PC-3 (cell line): ENCODE measurements around the gene AUTS2. TPM values are rescaled to one million over a fixed set of nuclear protein-coding genes. Genes with fewer than 3 reads are reported as not detected.

Experiments used
- ATAC-seq: fragments of 200-7000 bp; cut with Tn5 transposase; 2 replicates; pipeline ENCODE4 v1.9.1; 2020; ENCODE audit warnings: mild to moderate bottlenecking, moderate library complexity
- BruUV-seq: library from RNA; stranded (reverse); fragments of 400-500 nt; replicated peaks from 2 replicates; lab custom pipeline; 2021; lab: Mats Ljungman, UMichigan
- CTCF ChIA-PET: fragments of 300-600 bp; sonication (Branson Sonifier 250); formaldehyde crosslinking; loops from one replicate; lab custom pipeline; 2022; ENCODE audit warnings: antibody characterized with exemption; lab: Charles Lee
- POLR2A ChIA-PET: fragments of 300-600 bp; sonication (Branson Sonifier 250); formaldehyde crosslinking; loops from one replicate; lab custom pipeline; 2022; ENCODE audit warnings: antibody characterized with exemption; ENCODE audit not compliant: unreplicated experiment; lab: Charles Lee
- DNase-seq: peaks from one replicate; pipeline ENCODE4 v3.0.0-alpha.2; 2015
- H2AFZ ChIP-seq: fragments of 300-600 bp; sonication (generic); 2 replicates; pipeline ENCODE4 v1.6.0; 2016; ENCODE audit warnings: antibody characterized with exemption, low read length
- H3F3A ChIP-seq: fragments of 300-600 bp; sonication (generic); one replicate; pipeline ENCODE4 v1.6.0; 2017; ENCODE audit warnings: antibody characterized with exemption, low read length, control low read depth, mild to moderate bottlenecking; ENCODE audit not compliant: unreplicated experiment
- H3K27ac ChIP-seq: fragments of 300-600 bp; sonication (generic); 2 replicates; pipeline ENCODE4 v1.5.1; 2016; ENCODE audit warnings: mild to moderate bottlenecking, low read length
- H3K27me3 ChIP-seq: fragments of 300-600 bp; sonication (generic); 2 replicates; pipeline ENCODE4 v1.6.1; 2016; ENCODE audit warnings: low read length, mixed read lengths
- H3K36me3 ChIP-seq: fragments of 300-600 bp; sonication (generic); 2 replicates; pipeline ENCODE4 v1.6.1; 2016; ENCODE audit warnings: low read depth, mixed run types, low read length, mixed read lengths
- H3K4me1 ChIP-seq: fragments of 300-600 bp; sonication (generic); 2 replicates; pipeline ENCODE4 v1.5.1; 2016; ENCODE audit warnings: low read length; ENCODE audit not compliant: insufficient read depth
- H3K4me2 ChIP-seq: fragments of 300-600 bp; sonication (generic); 2 replicates; pipeline ENCODE4 v1.6.0; 2016; ENCODE audit warnings: low read length
- H3K4me3 ChIP-seq: fragments of 300-600 bp; sonication (generic); 2 replicates; pipeline ENCODE4 v1.5.1; 2016; ENCODE audit warnings: mild to moderate bottlenecking, low read length, mixed read lengths
- H3K79me2 ChIP-seq: fragments of 300-600 bp; sonication (generic); 2 replicates; pipeline ENCODE4 v1.6.1; 2017; ENCODE audit warnings: low read length, mixed read lengths
- H3K9ac ChIP-seq: fragments of 300-600 bp; sonication (generic); 2 replicates; pipeline ENCODE4 v1.6.0; 2016; ENCODE audit warnings: mild to moderate bottlenecking, low read length
- H3K9me2 ChIP-seq: fragments of 300-600 bp; sonication (generic); replicated peaks from 2 replicates; pipeline ENCODE4 v1.6.1; 2016; ENCODE audit warnings: mixed run types, low read length, mixed read lengths
- H3K9me3 ChIP-seq: fragments of 300-600 bp; sonication (generic); 2 replicates; pipeline ENCODE4 v1.6.1; 2016; ENCODE audit warnings: low read length, mixed read lengths
- H4K20me1 ChIP-seq: fragments of 300-600 bp; sonication (generic); 2 replicates; pipeline ENCODE4 v1.6.1; 2016; ENCODE audit warnings: low read length, mixed read lengths
- EZH2 ChIP-seq: fragments of 300-600 bp; sonication (generic); IDR thresholded peaks from one replicate; pipeline ENCODE4 v1.6.1; 2017; ENCODE audit warnings: antibody characterized with exemption, mild to moderate bottlenecking, low read length; ENCODE audit not compliant: unreplicated experiment
- EZH2phosphoT487 ChIP-seq: fragments of 300-600 bp; sonication (generic); IDR thresholded peaks from 2 replicates; pipeline ENCODE4 v1.6.1; 2018; ENCODE audit warnings: mild to moderate bottlenecking, antibody characterized with exemption, low read length, borderline replicate concordance
- intact Hi-C: fragments of 100-400 bp; cut with micrococcal nuclease; formaldehyde crosslinking; loops from 2 replicates; pipeline ENCODE4 v1.9.0; 2023
- total RNA-seq: library from RNA; depleted of rRNA; stranded (reverse); fragments of >200 nt; gene quantifications from 2 replicates; pipeline ENCODE4 v1.2.3, GENCODE V29; 2014
- TF ChIP-seq, protein P1 (sequence below): fragments of 300-600 bp; sonication (generic); conservative IDR thresholded peaks from 2 replicates; pipeline ENCODE4 v1.5.1; 2017; ENCODE audit warnings: antibody characterized with exemption, low read depth, mild to moderate bottlenecking, low read length

The AUTS2 gene
- total RNA-seq, 1 experiment from 2014 or later = not detected

DNA sequence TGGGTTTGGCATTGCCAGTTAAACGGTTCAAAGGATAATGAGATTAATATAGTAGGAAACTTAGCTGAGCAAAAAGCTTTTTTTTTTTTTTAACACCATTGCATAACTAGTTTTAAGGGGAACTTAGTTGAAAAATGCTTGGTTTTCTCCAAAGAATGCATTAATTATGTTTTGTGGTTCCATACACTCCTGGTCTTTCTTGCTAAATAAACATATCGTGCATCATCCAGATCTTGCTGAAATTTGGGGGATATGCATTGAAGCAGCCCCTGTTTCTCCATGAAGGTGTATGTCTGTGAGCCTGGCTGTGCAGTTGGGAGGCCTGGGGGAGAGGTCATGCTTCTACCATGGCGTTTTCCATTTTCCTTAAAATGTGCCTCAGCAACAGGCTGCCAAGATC is 975.4 kb downstream of the AUTS2 start:
- POLR2A ChIA-PET = no interaction called here

DNA sequence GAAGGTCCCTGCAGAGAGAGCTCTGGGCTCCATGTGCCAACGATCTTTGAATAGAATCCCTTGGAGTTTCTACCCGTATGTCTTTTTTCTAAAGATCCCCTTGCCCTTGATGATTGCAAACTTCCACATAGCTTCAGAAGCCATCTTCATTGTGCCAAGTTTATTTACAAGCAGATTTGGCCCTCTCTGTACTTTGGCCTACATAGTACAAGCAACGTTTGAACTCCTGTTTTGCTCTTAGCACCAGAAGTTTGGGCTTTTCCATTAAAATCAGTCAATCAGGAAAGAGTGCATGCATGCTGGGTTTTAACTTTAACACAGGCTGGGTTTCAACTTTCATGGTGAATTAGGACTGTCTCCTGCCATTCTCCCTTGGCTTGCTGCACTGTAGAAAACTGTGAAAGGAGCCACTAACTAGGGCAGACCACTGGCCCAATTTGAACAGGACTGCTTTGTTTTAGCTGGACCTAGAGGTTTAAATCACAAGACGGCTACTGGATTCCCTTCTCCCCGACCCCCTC is 976.1 kb downstream of the AUTS2 start:
- no peaks in the 10 kb centered on the region for H3K79me2 ChIP-seq
- ATAC-seq (no peak), DNase-seq (no peak)
- no peak overlapping the region for H3K27ac ChIP-seq
- H4K20me1 ChIP-seq = no peaks in the 10 kb centered on the region
- TF ChIP-seq, protein P1, sequence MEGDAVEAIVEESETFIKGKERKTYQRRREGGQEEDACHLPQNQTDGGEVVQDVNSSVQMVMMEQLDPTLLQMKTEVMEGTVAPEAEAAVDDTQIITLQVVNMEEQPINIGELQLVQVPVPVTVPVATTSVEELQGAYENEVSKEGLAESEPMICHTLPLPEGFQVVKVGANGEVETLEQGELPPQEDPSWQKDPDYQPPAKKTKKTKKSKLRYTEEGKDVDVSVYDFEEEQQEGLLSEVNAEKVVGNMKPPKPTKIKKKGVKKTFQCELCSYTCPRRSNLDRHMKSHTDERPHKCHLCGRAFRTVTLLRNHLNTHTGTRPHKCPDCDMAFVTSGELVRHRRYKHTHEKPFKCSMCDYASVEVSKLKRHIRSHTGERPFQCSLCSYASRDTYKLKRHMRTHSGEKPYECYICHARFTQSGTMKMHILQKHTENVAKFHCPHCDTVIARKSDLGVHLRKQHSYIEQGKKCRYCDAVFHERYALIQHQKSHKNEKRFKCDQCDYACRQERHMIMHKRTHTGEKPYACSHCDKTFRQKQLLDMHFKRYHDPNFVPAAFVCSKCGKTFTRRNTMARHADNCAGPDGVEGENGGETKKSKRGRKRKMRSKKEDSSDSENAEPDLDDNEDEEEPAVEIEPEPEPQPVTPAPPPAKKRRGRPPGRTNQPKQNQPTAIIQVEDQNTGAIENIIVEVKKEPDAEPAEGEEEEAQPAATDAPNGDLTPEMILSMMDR = no peak
- TF ChIP-seq EZH2 (no peak), EZH2phosphoT487 (no peak)
- H3K4me1 ChIP-seq = no peaks in the 10 kb centered on the region
- no TSS peak for BruUV-seq
- H3K4me2 ChIP-seq = no peak overlapping the region
- no peaks in the 10 kb centered on the region for H3F3A ChIP-seq
- H2AFZ ChIP-seq = no peak overlapping the region
- no peaks in the 10 kb centered on the region for H3K27me3 ChIP-seq
- H3K9ac ChIP-seq = no peak overlapping the region
- H3K9me3 ChIP-seq = no peaks in the 10 kb centered on the region
- CTCF ChIA-PET = no interaction called here
- H3K4me3 ChIP-seq = no peak overlapping the region
- H3K36me3 ChIP-seq = no peaks in the 10 kb centered on the region
- POLR2A ChIA-PET = no interaction called here
- H3K9me2 ChIP-seq = no peaks in the 10 kb centered on the region
- intact Hi-C loops = no loop called here

More for the DNA sequence above, 975.4 kb downstream of the AUTS2 start:
- H3K4me1 ChIP-seq = no peaks in the 10 kb centered on the region
- BruUV-seq = no TSS peak
- H3K27me3 ChIP-seq = no peaks in the 10 kb centered on the region
- H3K36me3 ChIP-seq = no peaks in the 10 kb centered on the region
- no peak overlapping the region for H2AFZ ChIP-seq
- H3K27ac ChIP-seq = no peak overlapping the region
- no peak overlapping the region for H3K4me2 ChIP-seq
- no peaks in the 10 kb centered on the region for H3K9me2 ChIP-seq
- no peaks in the 10 kb centered on the region for H3F3A ChIP-seq
- CTCF ChIA-PET = no interaction called here
- DNase-seq (no peak), ATAC-seq (no peak)
- no peak overlapping the region for H3K4me3 ChIP-seq
- no peaks in the 10 kb centered on the region for H3K9me3 ChIP-seq
- H3K79me2 ChIP-seq = no peaks in the 10 kb centered on the region
- no peak overlapping the region for H3K9ac ChIP-seq
- TF ChIP-seq EZH2phosphoT487 = no peak
- TF ChIP-seq, protein P1 = no peak
- no peak for TF ChIP-seq EZH2
- intact Hi-C loops = no loop called here
- no peaks in the 10 kb centered on the region for H4K20me1 ChIP-seq

DNA sequence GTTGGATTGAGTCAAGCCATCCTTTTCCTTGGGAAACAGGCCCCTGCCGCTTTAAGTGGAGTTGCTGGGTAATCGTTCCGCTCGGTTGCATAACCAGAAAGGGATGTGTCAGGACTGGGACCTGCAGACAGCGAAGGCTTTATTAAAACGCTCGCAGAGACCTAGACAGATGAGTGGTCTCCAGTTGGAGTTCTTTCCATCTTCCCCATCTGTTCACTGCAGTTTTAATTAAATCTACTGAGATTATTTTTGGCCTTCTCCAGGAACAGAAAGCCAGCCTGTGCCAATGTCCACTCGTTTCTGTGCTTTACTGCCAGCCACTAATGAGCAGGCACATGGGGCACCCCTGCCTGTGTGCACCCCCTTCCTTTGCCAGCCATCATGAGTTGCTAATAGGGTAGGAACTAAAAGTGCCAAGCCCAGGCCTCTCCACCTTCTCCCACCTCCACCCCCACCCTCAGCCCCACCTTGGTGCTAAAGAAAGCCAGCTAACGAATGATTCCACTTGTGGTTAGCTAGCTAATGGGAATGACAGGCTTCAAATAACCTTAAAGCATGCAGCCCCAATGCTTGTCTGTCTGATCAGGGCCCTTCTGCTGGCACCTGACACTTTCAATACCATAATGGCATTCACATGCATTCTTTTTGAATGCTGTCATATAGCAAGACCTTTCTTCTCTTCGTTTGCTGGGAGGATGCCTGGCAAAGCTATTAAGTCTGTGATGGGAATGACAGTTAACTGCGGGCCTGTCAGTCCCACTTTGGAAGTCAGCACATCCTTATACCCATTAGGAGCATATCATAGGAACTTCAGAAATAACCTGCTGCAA is 976.9 kb downstream of the AUTS2 start:
- no peaks in the 10 kb centered on the region for H3K36me3 ChIP-seq
- H3K4me1 ChIP-seq = no peaks in the 10 kb centered on the region
- H3K27ac ChIP-seq = no peak overlapping the region
- H2AFZ ChIP-seq = no peak overlapping the region
- TF ChIP-seq EZH2phosphoT487 = no peak
- no peak for TF ChIP-seq EZH2
- TF ChIP-seq, protein P1 = no peak
- H3K4me2 ChIP-seq = no peak overlapping the region
- H3K9me3 ChIP-seq = no peaks in the 10 kb centered on the region
- no peaks in the 10 kb centered on the region for H4K20me1 ChIP-seq
- intact Hi-C loops = no loop called here
- no peak overlapping the region for H3K9ac ChIP-seq
- ChIA-PET POLR2A (no interaction called here), CTCF (no interaction called here)
- no TSS peak for BruUV-seq
- no peaks in the 10 kb centered on the region for H3K27me3 ChIP-seq
- ATAC-seq = no peak
- no peak for DNase-seq
- no peaks in the 10 kb centered on the region for H3K79me2 ChIP-seq
- no peaks in the 10 kb centered on the region for H3K9me2 ChIP-seq
- no peak overlapping the region for H3K4me3 ChIP-seq
- H3F3A ChIP-seq = no peaks in the 10 kb centered on the region
